ENCODE results near the gene BIRC2. TPM values are rescaled to one million over a fixed set of nuclear protein-coding genes. Genes with fewer than 3 reads are reported as not detected.

The BIRC2 gene
- total RNA-seq, 1 experiment from 2014 or later, result 32.6 TPM

- no peaks in the 10 kb centered on the region for H3K9me3 ChIP-seq (ENCODE audit: control insufficient read depth in 1 of 2, insufficient read depth in 1 of 2, low read depth in 1 of 2, low read length in 2 of 2)
- RAD21 ChIA-PET (ENCODE audit: low non-redundant PET in 1 of 2, low total read pairs in 2 of 2, uncharacterized antibody in 2 of 2, unreplicated experiment in 2 of 2), result no interaction called here
- no peak for TF ChIP-seq ZFX (IDR thresholded peaks at IDR 0.05)
- H2AFZ ChIP-seq (ENCODE audit: low read depth, low read length, poor library complexity, severe bottlenecking), result no peak overlapping the region
- POLR2A ChIA-PET, result no interaction called here
- H4K20me1 ChIP-seq (ENCODE audit: insufficient read depth), result no peaks in the 10 kb centered on the region
- CTCF ChIA-PET, result no interaction called here
- no peaks in the 10 kb centered on the region for H3K9me2 ChIP-seq (ENCODE audit: insufficient read depth)
- DNase-seq (ENCODE audit: low read depth, low spot score), result no peak
- H3K4me3 ChIP-seq (replicated peaks in 1 of 2; ENCODE audit: low read depth in 1 of 2, low read length in 2 of 2), result no peak overlapping the region
- no peak overlapping the region for H3K9ac ChIP-seq (ENCODE audit: low read length)
- H3K4me1 ChIP-seq (ENCODE audit: control insufficient read depth in 1 of 2, insufficient read depth in 2 of 2, low read length in 2 of 2), result no peaks in the 10 kb centered on the region; a peak in 1 of 4 replicates
- no peak overlapping the region for H3K4me2 ChIP-seq (ENCODE audit: low read length)
- intact Hi-C loops (cut with micrococcal nuclease), result no loop called here
- ATAC-seq, result no peak
- no peaks in the 10 kb centered on the region; the same call in 1 of the 2 replicates for H3K79me2 ChIP-seq (ENCODE audit: insufficient read depth, low read length)
- no peaks in the 10 kb centered on the region for H3K27me3 ChIP-seq (ENCODE audit: insufficient read depth, low read length)
- H3K36me3 ChIP-seq (ENCODE audit: control insufficient read depth in 1 of 2, insufficient read depth in 2 of 2, low read length in 2 of 2), result peaks cover 0 to 8% of the 10 kb centered on the region in 2 experiments; a peak in 1 of 4 replicates
- no TSS peak for BruUV-seq (replicated peaks)
- H3K27ac ChIP-seq (ENCODE audit: low read depth, low read length), result no peak overlapping the region
Measured at GRCh38 chr11:102387043-102387781, 40.2 kb downstream of the BIRC2 start.

- intact Hi-C loops (cut with micrococcal nuclease), result no loop called here
- Histone ChIP-seq H2AFZ (ENCODE audit: low read depth, low read length, poor library complexity, severe bottlenecking) (no peak overlapping the region), H3K9ac (ENCODE audit: low read length) (no peak overlapping the region), H3K9me3 (ENCODE audit: control insufficient read depth in 1 of 2, insufficient read depth in 1 of 2, low read depth in 1 of 2, low read length in 2 of 2) (no peaks in the 10 kb centered on the region), H3K27ac (ENCODE audit: low read depth, low read length) (no peak overlapping the region), H3K4me1 (ENCODE audit: control insufficient read depth in 1 of 2, insufficient read depth in 2 of 2, low read length in 2 of 2) (no peaks in the 10 kb centered on the region; a peak in 1 of 4 replicates), H3K36me3 (ENCODE audit: control insufficient read depth in 1 of 2, insufficient read depth in 2 of 2, low read length in 2 of 2) (peaks cover 0 to 8% of the 10 kb centered on the region in 2 experiments; a peak in 1 of 4 replicates), H4K20me1 (ENCODE audit: insufficient read depth) (no peaks in the 10 kb centered on the region), H3K79me2 (ENCODE audit: insufficient read depth, low read length) (no peaks in the 10 kb centered on the region; the same call in 1 of the 2 replicates), H3K4me2 (ENCODE audit: low read length) (no peak overlapping the region), H3K27me3 (ENCODE audit: insufficient read depth, low read length) (no peaks in the 10 kb centered on the region), H3K4me3 (replicated peaks in 1 of 2; ENCODE audit: low read depth in 1 of 2, low read length in 2 of 2) (no peak overlapping the region), H3K9me2 (ENCODE audit: insufficient read depth) (no peaks in the 10 kb centered on the region)
- TF ChIP-seq SRF (IDR thresholded peaks at IDR 0.05; ENCODE audit: low read depth) (no peak), POLR2A (IDR thresholded peaks at IDR 0.05; ENCODE audit: borderline replicate concordance, extremely low read depth, insufficient read depth, insufficient read length) (no peak), ELF1 (IDR thresholded peaks at IDR 0.05; ENCODE audit: borderline replicate concordance, low read depth) (no peak), SIN3A (IDR thresholded peaks at IDR 0.05; ENCODE audit: low read depth) (no peak), RAD21 (IDR thresholded peaks at IDR 0.05; ENCODE audit: low read depth) (no peak), JUND (IDR thresholded peaks at IDR 0.05) (no peak), ZNF274 (IDR thresholded peaks at IDR 0.05; ENCODE audit: low read depth, low read length) (no peak), REST (IDR thresholded peaks at IDR 0.05; ENCODE audit: low read depth) (no peak), SP1 (IDR thresholded peaks at IDR 0.05; ENCODE audit: low read depth) (no peak), YY1 (IDR thresholded peaks at IDR 0.05; ENCODE audit: extremely low read depth, insufficient replicate concordance, low read depth, low read length) (no peak)
- ATAC-seq (no peak), DNase-seq (ENCODE audit: low read depth, low spot score) (no peak)
- ChIA-PET CTCF (interaction anchor here (2.1 to 2.3 kb wide), 2 partner anchors 107 to 224 kb away, joined by 9 to 29 read pairs; no protein-coding TSS in a partner anchor), POLR2A (no interaction called here), RAD21 (ENCODE audit: low non-redundant PET in 1 of 2, low total read pairs in 2 of 2, uncharacterized antibody in 2 of 2, unreplicated experiment in 2 of 2) (no interaction called here)
- no TSS peak for BruUV-seq (replicated peaks)
Measured at GRCh38 chr11:102389253-102389652, 42.2 kb downstream of the BIRC2 start.

All from HCT116 (cell line).